Testis (tissue), 2 donors: Measurements from ENCODE around the gene RNF168.

Source experiments
- POLR2A ChIP-seq: fragments of 450-650 bp; IDR thresholded peaks from one replicate; pipeline ENCODE4 v1.6.1; 2017; ENCODE audit warnings: antibody characterized with exemption, mild to moderate bottlenecking, moderate library complexity
- TF ChIP-seq, protein P1 (sequence below), 3 experiments: fragments of 450-650 bp in 2 of 3; fragments of 200-600 bp in 1 of 3; sonication (generic) in 1 of 3; IDR thresholded peaks; one replicate each; pipeline ENCODE4 v1.5.1; 2016 to 2019; ENCODE audit warnings: antibody characterized with exemption in 3 of 3, mild to moderate bottlenecking in 2 of 3, moderate library complexity in 1 of 3

DNA sequence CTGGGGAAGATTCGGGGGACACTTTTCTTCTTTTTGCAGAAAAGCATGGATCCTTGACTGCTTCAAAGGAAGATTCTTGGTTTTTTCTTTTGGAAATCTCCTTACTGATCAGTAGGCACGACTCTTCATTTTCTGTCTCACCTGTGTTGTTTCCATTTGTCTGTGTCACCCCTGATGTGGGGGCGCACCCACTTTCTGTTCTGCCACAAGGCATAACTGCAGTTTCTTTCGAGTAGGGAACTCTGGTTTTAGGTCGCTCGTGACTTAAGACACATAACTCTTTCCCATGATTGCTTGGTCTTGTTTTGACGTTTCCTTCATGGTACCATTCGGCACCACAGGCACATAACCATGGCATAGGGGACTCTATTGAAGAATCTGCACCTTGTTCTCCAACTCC is 31.3 kb downstream of the RNF168 start:
- TF ChIP-seq, protein P1, sequence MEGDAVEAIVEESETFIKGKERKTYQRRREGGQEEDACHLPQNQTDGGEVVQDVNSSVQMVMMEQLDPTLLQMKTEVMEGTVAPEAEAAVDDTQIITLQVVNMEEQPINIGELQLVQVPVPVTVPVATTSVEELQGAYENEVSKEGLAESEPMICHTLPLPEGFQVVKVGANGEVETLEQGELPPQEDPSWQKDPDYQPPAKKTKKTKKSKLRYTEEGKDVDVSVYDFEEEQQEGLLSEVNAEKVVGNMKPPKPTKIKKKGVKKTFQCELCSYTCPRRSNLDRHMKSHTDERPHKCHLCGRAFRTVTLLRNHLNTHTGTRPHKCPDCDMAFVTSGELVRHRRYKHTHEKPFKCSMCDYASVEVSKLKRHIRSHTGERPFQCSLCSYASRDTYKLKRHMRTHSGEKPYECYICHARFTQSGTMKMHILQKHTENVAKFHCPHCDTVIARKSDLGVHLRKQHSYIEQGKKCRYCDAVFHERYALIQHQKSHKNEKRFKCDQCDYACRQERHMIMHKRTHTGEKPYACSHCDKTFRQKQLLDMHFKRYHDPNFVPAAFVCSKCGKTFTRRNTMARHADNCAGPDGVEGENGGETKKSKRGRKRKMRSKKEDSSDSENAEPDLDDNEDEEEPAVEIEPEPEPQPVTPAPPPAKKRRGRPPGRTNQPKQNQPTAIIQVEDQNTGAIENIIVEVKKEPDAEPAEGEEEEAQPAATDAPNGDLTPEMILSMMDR (IDR thresholded peaks at IDR 0.05): no peak
- TF ChIP-seq POLR2A: no peak
